HG03196 (cell line): ENCODE measurements around the gene ELMO3.

Experiments
- ATAC-seq: cut with Tn5 transposase; IDR thresholded peaks from one replicate; pipeline ENCODE4 v1.9.1; 2021; ENCODE audit not compliant: unreplicated experiment

ELMO3 gene

GRCh38 chr16:67215706-67216105, 16.8 kb downstream of the ELMO3 start:
- ATAC-seq = no peak

- no peak for ATAC-seq
Measured at GRCh38 chr16:67216612-67217490, 17.9 kb downstream of the ELMO3 start.

- ATAC-seq = no peak
Measured at GRCh38 chr16:67223992-67224391, 25.1 kb downstream of the ELMO3 start.

- ATAC-seq = no peak
Measured at GRCh38 chr16:67226295-67226803, 27.4 kb downstream of the ELMO3 start.

- ATAC-seq = peak; percentile 92
Measured at GRCh38 chr16:67226804-67227566, 28.1 kb downstream of the ELMO3 start, which contains the start of gene TMEM208. TSS of gene TMEM208 (plus strand) at chr16:67227130. CDS start at chr16:67227219, 89 bp downstream.

GRCh38 chr16:67227567-67227921, 28.6 kb downstream of the ELMO3 start:
- no peak for ATAC-seq

GRCh38 chr16:67228034-67228785, 29.3 kb downstream of the ELMO3 start:
- ATAC-seq = no peak

GRCh38 chr16:67228905-67229304, 30.0 kb downstream of the ELMO3 start:
- ATAC-seq = no peak

GRCh38 chr16:67229906-67230808, 31.2 kb downstream of the ELMO3 start:
- ATAC-seq = no peak

- no peak for ATAC-seq
Measured at GRCh38 chr16:67230809-67231660, 32.1 kb downstream of the ELMO3 start.

- ATAC-seq = no peak
Measured at GRCh38 chr16:67233596-67233995, 34.7 kb downstream of the ELMO3 start.

GRCh38 chr16:67234180-67234597, 35.3 kb downstream of the ELMO3 start:
- ATAC-seq = no peak

- ATAC-seq = no peak
Measured at GRCh38 chr16:67235816-67236562, 37.1 kb downstream of the ELMO3 start.

- ATAC-seq = no peak
Measured at GRCh38 chr16:67236563-67237395, 37.8 kb downstream of the ELMO3 start.

- ATAC-seq = no peak
Measured at GRCh38 chr16:67237396-67238277, 38.7 kb downstream of the ELMO3 start.

- ATAC-seq = no peak
Measured at GRCh38 chr16:67238278-67238575, 39.3 kb downstream of the ELMO3 start.
